Trophoblast cell (in vitro differentiated cells and primary cell): ENCODE results near the gene GJD3.

ENCODE experiments used
- DNase-seq, 2 donors: peaks; one replicate each; pipeline ENCODE4 v3.0.0-alpha.2; 2016
- H2AFZ ChIP-seq: 2 replicates; pipeline ENCODE4 v1.6.1; 2013; ENCODE audit warnings: low read length, moderate library complexity, mild to moderate bottlenecking; ENCODE audit not compliant: insufficient read depth, poor library complexity
- H2AK5ac ChIP-seq: 2 replicates; pipeline ENCODE4 v1.6.1; 2013; ENCODE audit warnings: mild to moderate bottlenecking, low read length
- H2BK120ac ChIP-seq: 2 replicates; pipeline ENCODE4 v1.6.1; 2013; ENCODE audit warnings: low read length, mild to moderate bottlenecking, moderate library complexity; ENCODE audit not compliant: insufficient read depth, poor library complexity
- H2BK12ac ChIP-seq: 2 replicates; pipeline ENCODE4 v1.6.1; 2013; ENCODE audit warnings: mild to moderate bottlenecking, low read length, moderate library complexity
- H2BK5ac ChIP-seq: 2 replicates; pipeline ENCODE4 v1.6.1; 2013; ENCODE audit warnings: low read length, low read depth, moderate library complexity, mild to moderate bottlenecking; ENCODE audit not compliant: poor library complexity
- H3K14ac ChIP-seq: 2 replicates; pipeline ENCODE4 v1.6.1; 2013; ENCODE audit warnings: mild to moderate bottlenecking, low read length
- H3K18ac ChIP-seq: 2 replicates; pipeline ENCODE4 v1.6.1; 2013; ENCODE audit warnings: mild to moderate bottlenecking, low read length
- H3K23ac ChIP-seq: 2 replicates; pipeline ENCODE4 v1.6.1; 2013; ENCODE audit warnings: low read length
- H3K27ac ChIP-seq: 2 replicates; pipeline ENCODE4 v1.5.1; 2013; ENCODE audit warnings: low read depth, mild to moderate bottlenecking, inconsistent platforms, low read length, moderate library complexity
- H3K27me3 ChIP-seq: 2 replicates; pipeline ENCODE4 v1.6.1; 2013; ENCODE audit warnings: inconsistent platforms, mild to moderate bottlenecking, low read length, moderate library complexity; ENCODE audit not compliant: insufficient read depth
- H3K36me3 ChIP-seq, 2 experiments: 1 replicate in 1 of 2; 2 replicates in 1 of 2; pipeline ENCODE4 v1.6.1; 2013; ENCODE audit warnings: low read length in 2 of 2, mild to moderate bottlenecking in 2 of 2, moderate library complexity in 1 of 2; ENCODE audit not compliant: insufficient read depth in 2 of 2, control insufficient read depth in 1 of 2
- H3K4ac ChIP-seq: 2 replicates; pipeline ENCODE4 v1.6.1; 2013; ENCODE audit warnings: low read depth, mild to moderate bottlenecking, low read length, moderate library complexity
- H3K4me1 ChIP-seq, 2 experiments: 1 replicate in 1 of 2; 2 replicates in 1 of 2; pipeline ENCODE4 v1.6.1; 2013; ENCODE audit warnings: low read length in 2 of 2, mild to moderate bottlenecking in 2 of 2, moderate library complexity in 1 of 2; ENCODE audit not compliant: insufficient read depth in 2 of 2, control insufficient read depth in 1 of 2
- H3K4me2 ChIP-seq: 2 replicates; pipeline ENCODE4 v1.6.1; 2013; ENCODE audit warnings: inconsistent platforms, mild to moderate bottlenecking, low read length, moderate library complexity
- H3K4me3 ChIP-seq: 2 replicates; pipeline ENCODE4 v1.5.1; 2013; ENCODE audit warnings: mild to moderate bottlenecking, low read depth, low read length, inconsistent platforms
- H3K79me1 ChIP-seq: one replicate; pipeline ENCODE4 v1.6.1; 2013; ENCODE audit warnings: low read length
- H3K79me2 ChIP-seq: 2 replicates; pipeline ENCODE4 v1.6.1; 2013; ENCODE audit warnings: low read length, mild to moderate bottlenecking; ENCODE audit not compliant: control insufficient read depth, insufficient read depth, poor library complexity
- H3K9ac ChIP-seq: 2 replicates; pipeline ENCODE4 v1.6.1; 2013; ENCODE audit warnings: mild to moderate bottlenecking, low read length
- H3K9me3 ChIP-seq: 2 replicates; pipeline ENCODE4 v1.6.1; 2013; ENCODE audit warnings: low read depth, mild to moderate bottlenecking, control low read depth, inconsistent platforms, low read length; ENCODE audit not compliant: insufficient read depth
- H4K12ac ChIP-seq: 2 replicates; pipeline ENCODE4 v1.6.1; 2013; ENCODE audit warnings: low read depth, mild to moderate bottlenecking, low read length, moderate library complexity
- H4K8ac ChIP-seq: 2 replicates; pipeline ENCODE4 v1.6.1; 2013; ENCODE audit warnings: low read depth, mild to moderate bottlenecking, low read length, moderate library complexity
- H4K91ac ChIP-seq: one replicate; pipeline ENCODE4 v1.6.1; 2013; ENCODE audit warnings: low read depth, mild to moderate bottlenecking, low read length, moderate library complexity
- WGBS: extraction: QIAGEN DNeasy Blood & Tissue Kit; methylation state at CpG from one replicate; pipeline ENCODE4 v1.1.7; 2013; ENCODE audit warnings: missing lambda C conversion rate; ENCODE audit not compliant: insufficient read length, insufficient coverage; ENCODE audit errors: extremely low coverage; 5-methylcytosine and 5-hydroxymethylcytosine counted together

Gene GJD3

GRCh38 chr17:40358323-40359038 lies 6.1 kb downstream of the GJD3 start:
- Histone ChIP-seq H3K4me2 (no peak overlapping the region), H3K4ac (no peak overlapping the region), H2BK12ac (no peak overlapping the region), H3K14ac (no peak overlapping the region), H3K27me3 (peaks cover under 1% of the 10 kb centered on the region), H2BK120ac (no peak overlapping the region), H3K23ac (no peak overlapping the region), H4K91ac (no peak overlapping the region), H3K4me3 (no peak overlapping the region), H3K4me1 (peaks cover 0 to 1% of the 10 kb centered on the region in 2 experiments), H4K8ac (no peak overlapping the region), H3K9ac (no peak overlapping the region), H3K36me3 (peaks cover 16 to 22% of the 10 kb centered on the region in 2 experiments), H3K27ac (no peak overlapping the region), H4K12ac (no peak overlapping the region), H3K79me2 (peaks cover 4% of the 10 kb centered on the region), H2BK5ac (no peak overlapping the region), H3K79me1 (peaks cover 5% of the 10 kb centered on the region), H3K9me3 (peaks cover 2% of the 10 kb centered on the region), H3K18ac (no peak overlapping the region), H2AFZ (no peak overlapping the region), H2AK5ac (no peak overlapping the region)
- DNase-seq = peak; percentile 90 to 96
- no CpG with 5 or more reads among the region's 17 CpGs for WGBS

GRCh38 chr17:40356990-40357881 lies 7.3 kb downstream of the GJD3 start:
- no peaks in the 10 kb centered on the region for H3K4me1 ChIP-seq
- H4K12ac ChIP-seq = no peak overlapping the region
- no peak overlapping the region for H3K4ac ChIP-seq
- no peak overlapping the region for H3K14ac ChIP-seq
- no peak overlapping the region for H3K27ac ChIP-seq
- H3K9me3 ChIP-seq = peaks cover 2% of the 10 kb centered on the region
- WGBS = no CpG with 5 or more reads among the region's 19 CpGs
- no peak overlapping the region for H3K4me2 ChIP-seq
- H3K79me1 ChIP-seq = no peaks in the 10 kb centered on the region
- H3K36me3 ChIP-seq = peaks cover 26 to 27% of the 10 kb centered on the region in 2 experiments
- no peak overlapping the region for H2AK5ac ChIP-seq
- no peak overlapping the region for H4K8ac ChIP-seq
- no peak for DNase-seq
- H4K91ac ChIP-seq = no peak overlapping the region
- H2BK5ac ChIP-seq = no peak overlapping the region
- no peak overlapping the region for H3K23ac ChIP-seq
- no peak overlapping the region for H2BK120ac ChIP-seq
- no peak overlapping the region for H2BK12ac ChIP-seq
- no peaks in the 10 kb centered on the region for H3K79me2 ChIP-seq
- H2AFZ ChIP-seq = no peak overlapping the region
- H3K9ac ChIP-seq = no peak overlapping the region
- no peaks in the 10 kb centered on the region for H3K27me3 ChIP-seq
- H3K18ac ChIP-seq = no peak overlapping the region
- no peak overlapping the region for H3K4me3 ChIP-seq

- H3K79me2 ChIP-seq = no peaks in the 10 kb centered on the region
- H2AK5ac ChIP-seq = no peak overlapping the region
- H2BK120ac ChIP-seq = no peak overlapping the region
- H3K4ac ChIP-seq = no peak overlapping the region
- no peak overlapping the region for H4K8ac ChIP-seq
- WGBS = no CpG with 5 or more reads among the region's 33 CpGs
- no peak overlapping the region for H3K23ac ChIP-seq
- no peak overlapping the region for H3K4me3 ChIP-seq
- H3K18ac ChIP-seq = no peak overlapping the region
- H3K9ac ChIP-seq = no peak overlapping the region
- H3K14ac ChIP-seq = no peak overlapping the region
- H4K91ac ChIP-seq = no peak overlapping the region
- H3K9me3 ChIP-seq = peaks cover 2% of the 10 kb centered on the region
- no peaks in the 10 kb centered on the region for H3K4me1 ChIP-seq
- no peak overlapping the region for H2BK12ac ChIP-seq
- no peak overlapping the region for H4K12ac ChIP-seq
- H3K27me3 ChIP-seq = no peaks in the 10 kb centered on the region
- peaks cover 37 to 38% of the 10 kb centered on the region in 2 experiments for H3K36me3 ChIP-seq
- no peak for DNase-seq
- no peaks in the 10 kb centered on the region for H3K79me1 ChIP-seq
- H2BK5ac ChIP-seq = no peak overlapping the region
- no peak overlapping the region for H3K27ac ChIP-seq
- no peak overlapping the region for H2AFZ ChIP-seq
- no peak overlapping the region for H3K4me2 ChIP-seq
Measured at GRCh38 chr17:40355804-40356758, 8.5 kb downstream of the GJD3 start.
